A549 (cell line): ENCODE measurements around the gene LMF2.

Experiments
- CBX2 ChIP-seq: fragments of 200-600 bp; sonication (generic); IDR thresholded peaks from 2 replicates; pipeline ENCODE4 v1.6.1; 2016; ENCODE audit warnings: low read depth, mild to moderate bottlenecking, borderline replicate concordance
- CEBPB ChIP-seq, 2 experiments: fragments of >200 bp in 1 of 2; sonication (Bioruptor Twin) in 1 of 2; formaldehyde crosslinking in 1 of 2; IDR thresholded peaks; 2 replicates each; pipeline ENCODE4 v1.6.1; 2012 to 2016
- EP300 ChIP-seq, 2 experiments: fragments of >200 bp; sonication (Bioruptor Twin); formaldehyde crosslinking; IDR thresholded peaks; 2 replicates in 1 of 2; 3 replicates in 1 of 2; pipeline ENCODE4 v1.6.1; 2016 to 2017
- HEYL ChIP-seq: fragments of 250-450 bp; sonication (Bioruptor Pico); IDR thresholded peaks from 2 replicates; pipeline ENCODE4 v1.8.0; 2021; ENCODE audit warnings: mild to moderate bottlenecking, moderate library complexity
- NPAS2 ChIP-seq: fragments of 250-450 bp; sonication (Bioruptor Pico); IDR thresholded peaks from 2 replicates; pipeline ENCODE4 v1.8.0; 2022; ENCODE audit warnings: mild to moderate bottlenecking, moderate library complexity, borderline replicate concordance
- NR3C1 ChIP-seq: fragments of >200 bp; sonication (Bioruptor Twin); formaldehyde crosslinking; IDR thresholded peaks from 3 replicates; pipeline ENCODE4 v1.6.1; 2017
- POLR2A ChIP-seq: IDR thresholded peaks from 2 replicates; pipeline ENCODE4 v1.6.1; 2012; ENCODE audit warnings: mild to moderate bottlenecking, low read length
- RAD21 ChIP-seq, 2 experiments: fragments of >200 bp in 1 of 2; sonication (Bioruptor Twin) in 1 of 2; formaldehyde crosslinking in 1 of 2; IDR thresholded peaks in 1 of 2; conservative IDR thresholded peaks in 1 of 2; 2 replicates in 1 of 2; 3 replicates in 1 of 2; pipeline ENCODE4 v1.6.1; 2012 to 2018; ENCODE audit warnings: inconsistent platforms in 1 of 2
- TP53 ChIP-seq: fragments of 250-450 bp; sonication (Bioruptor Pico); IDR thresholded peaks from 2 replicates; pipeline ENCODE4 v1.5.0; 2021; ENCODE audit warnings: mild to moderate bottlenecking, moderate library complexity
- ZFP36 ChIP-seq: fragments of 450-650 bp; IDR thresholded peaks from 2 replicates; pipeline ENCODE4 v1.6.1; 2014; ENCODE audit warnings: borderline replicate concordance; ENCODE audit not compliant: partially characterized antibody
- TF ChIP-seq, protein P1 (sequence below): fragments of >200 bp; sonication (Bioruptor Twin); formaldehyde crosslinking; IDR thresholded peaks from 3 replicates; pipeline ENCODE4 v1.5.1; 2016
- TF ChIP-seq, protein P2 (sequence below): fragments of 200-600 bp; sonication (generic); IDR thresholded peaks from 2 replicates; pipeline ENCODE4 v1.6.1; 2016; ENCODE audit warnings: antibody characterized with exemption, mild to moderate bottlenecking, moderate library complexity

DNA sequence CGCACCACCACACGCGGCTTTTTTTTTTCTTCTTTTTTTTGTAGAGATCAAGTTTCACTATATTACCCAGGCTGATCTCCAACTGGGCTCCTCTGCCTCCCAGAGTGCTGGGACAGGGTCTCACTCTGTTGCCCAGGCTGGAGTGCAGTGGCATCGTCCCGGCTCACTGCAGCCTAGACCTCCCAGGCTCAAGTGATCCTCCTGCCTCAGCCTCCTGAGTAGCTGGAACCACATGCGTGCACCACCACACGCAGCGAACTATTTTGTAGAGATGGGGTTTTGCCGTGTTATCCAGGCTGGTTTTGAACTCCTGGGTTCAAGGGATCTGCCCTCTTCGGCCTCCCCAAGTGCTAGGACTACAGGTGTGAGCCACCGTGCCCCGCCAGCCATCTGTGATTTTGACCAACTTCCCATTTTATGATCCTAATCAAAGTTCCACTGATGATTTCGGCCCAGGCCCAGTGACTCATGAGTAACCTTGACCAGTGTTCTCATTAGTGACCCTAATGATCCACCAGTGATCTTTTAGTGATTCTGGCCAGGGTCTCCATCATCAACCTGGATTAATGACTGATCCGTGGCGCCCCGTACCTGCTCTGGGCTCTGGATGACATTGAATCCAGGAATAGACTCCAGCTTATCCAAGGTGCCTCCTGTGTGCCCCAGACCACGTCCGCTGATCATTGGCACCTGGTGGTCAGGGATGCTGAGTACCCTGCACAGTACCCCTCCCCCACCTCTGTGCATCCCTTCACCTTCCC lies 20.6 kb upstream of the LMF2 start:
- TF ChIP-seq, protein P1, sequence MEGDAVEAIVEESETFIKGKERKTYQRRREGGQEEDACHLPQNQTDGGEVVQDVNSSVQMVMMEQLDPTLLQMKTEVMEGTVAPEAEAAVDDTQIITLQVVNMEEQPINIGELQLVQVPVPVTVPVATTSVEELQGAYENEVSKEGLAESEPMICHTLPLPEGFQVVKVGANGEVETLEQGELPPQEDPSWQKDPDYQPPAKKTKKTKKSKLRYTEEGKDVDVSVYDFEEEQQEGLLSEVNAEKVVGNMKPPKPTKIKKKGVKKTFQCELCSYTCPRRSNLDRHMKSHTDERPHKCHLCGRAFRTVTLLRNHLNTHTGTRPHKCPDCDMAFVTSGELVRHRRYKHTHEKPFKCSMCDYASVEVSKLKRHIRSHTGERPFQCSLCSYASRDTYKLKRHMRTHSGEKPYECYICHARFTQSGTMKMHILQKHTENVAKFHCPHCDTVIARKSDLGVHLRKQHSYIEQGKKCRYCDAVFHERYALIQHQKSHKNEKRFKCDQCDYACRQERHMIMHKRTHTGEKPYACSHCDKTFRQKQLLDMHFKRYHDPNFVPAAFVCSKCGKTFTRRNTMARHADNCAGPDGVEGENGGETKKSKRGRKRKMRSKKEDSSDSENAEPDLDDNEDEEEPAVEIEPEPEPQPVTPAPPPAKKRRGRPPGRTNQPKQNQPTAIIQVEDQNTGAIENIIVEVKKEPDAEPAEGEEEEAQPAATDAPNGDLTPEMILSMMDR, result no peak
- TF ChIP-seq NPAS2, result no peak
- TF ChIP-seq, protein P2, sequence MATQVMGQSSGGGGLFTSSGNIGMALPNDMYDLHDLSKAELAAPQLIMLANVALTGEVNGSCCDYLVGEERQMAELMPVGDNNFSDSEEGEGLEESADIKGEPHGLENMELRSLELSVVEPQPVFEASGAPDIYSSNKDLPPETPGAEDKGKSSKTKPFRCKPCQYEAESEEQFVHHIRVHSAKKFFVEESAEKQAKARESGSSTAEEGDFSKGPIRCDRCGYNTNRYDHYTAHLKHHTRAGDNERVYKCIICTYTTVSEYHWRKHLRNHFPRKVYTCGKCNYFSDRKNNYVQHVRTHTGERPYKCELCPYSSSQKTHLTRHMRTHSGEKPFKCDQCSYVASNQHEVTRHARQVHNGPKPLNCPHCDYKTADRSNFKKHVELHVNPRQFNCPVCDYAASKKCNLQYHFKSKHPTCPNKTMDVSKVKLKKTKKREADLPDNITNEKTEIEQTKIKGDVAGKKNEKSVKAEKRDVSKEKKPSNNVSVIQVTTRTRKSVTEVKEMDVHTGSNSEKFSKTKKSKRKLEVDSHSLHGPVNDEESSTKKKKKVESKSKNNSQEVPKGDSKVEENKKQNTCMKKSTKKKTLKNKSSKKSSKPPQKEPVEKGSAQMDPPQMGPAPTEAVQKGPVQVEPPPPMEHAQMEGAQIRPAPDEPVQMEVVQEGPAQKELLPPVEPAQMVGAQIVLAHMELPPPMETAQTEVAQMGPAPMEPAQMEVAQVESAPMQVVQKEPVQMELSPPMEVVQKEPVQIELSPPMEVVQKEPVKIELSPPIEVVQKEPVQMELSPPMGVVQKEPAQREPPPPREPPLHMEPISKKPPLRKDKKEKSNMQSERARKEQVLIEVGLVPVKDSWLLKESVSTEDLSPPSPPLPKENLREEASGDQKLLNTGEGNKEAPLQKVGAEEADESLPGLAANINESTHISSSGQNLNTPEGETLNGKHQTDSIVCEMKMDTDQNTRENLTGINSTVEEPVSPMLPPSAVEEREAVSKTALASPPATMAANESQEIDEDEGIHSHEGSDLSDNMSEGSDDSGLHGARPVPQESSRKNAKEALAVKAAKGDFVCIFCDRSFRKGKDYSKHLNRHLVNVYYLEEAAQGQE, result no peak
- peak; percentile 13; the same call in 1 of the 2 replicates for TF ChIP-seq POLR2A
- TF ChIP-seq ZFP36, result no peak
- TF ChIP-seq EP300 (IDR thresholded peaks at IDR 0.05), result no peak
- no peak for TF ChIP-seq RAD21 (conservative IDR thresholded peaks at IDR 0.05 in 1 of 2, IDR thresholded peaks at IDR 0.05 in 1 of 2)
- no peak for TF ChIP-seq HEYL (CRISPR knock-in tag)
- TF ChIP-seq CBX2, result no peak
- no peak for TF ChIP-seq CEBPB (IDR thresholded peaks at IDR 0.05)
- no peak for TF ChIP-seq NR3C1
- TF ChIP-seq TP53, result no peak
